H1 (cell line): ENCODE measurements around the gene IQCK. TPM values are rescaled to one million over a fixed set of nuclear protein-coding genes. Genes with fewer than 3 reads are reported as not detected.

Experiments used
- CTCF ChIA-PET: fragments of 300-600 bp; sonication (Branson Sonifier 250); formaldehyde crosslinking; loops from one replicate; lab custom pipeline; 2021; ENCODE audit not compliant: partially characterized antibody; lab: Charles Lee
- POLR2A ChIA-PET: fragments of 300-600 bp; sonication (Branson Sonifier 250); formaldehyde crosslinking; loops from one replicate; lab custom pipeline; 2021; ENCODE audit warnings: inconsistent platforms; ENCODE audit not compliant: partially characterized antibody; lab: Charles Lee
- DNase-seq, 2 experiments: peaks; one replicate each; pipeline versions ENCODE4 v3.0.0 to v3.0.0-alpha.2; 2010 to 2022; ENCODE audit warnings: low spot score in 2 of 2, low read depth in 1 of 2, mixed read lengths in 1 of 2
- FAIRE-seq: peaks from 2 replicates; lab custom pipeline; 2011; peaks lifted over from hg19 to GRCh38; lab: Jason Lieb, UNC
- H2AFZ ChIP-seq: 2 replicates; pipeline ENCODE4 v1.8.1; 2012; ENCODE audit warnings: low read length, inconsistent platforms
- H2AK5ac ChIP-seq: 2 replicates; pipeline ENCODE4 v1.6.1; 2013; ENCODE audit warnings: low read depth, low read length
- H2BK120ac ChIP-seq: replicated peaks from 2 replicates; pipeline ENCODE3; 2013; ENCODE audit warnings: low read depth, low read length, inconsistent platforms
- H2BK12ac ChIP-seq: 2 replicates; pipeline ENCODE4 v1.6.1; 2013; ENCODE audit warnings: low read depth, low read length
- H2BK15ac ChIP-seq: 2 replicates; pipeline ENCODE4 v1.6.1; 2013; ENCODE audit warnings: low read length
- H2BK20ac ChIP-seq: 2 replicates; pipeline ENCODE4 v1.6.1; 2013; ENCODE audit warnings: low read length
- H2BK5ac ChIP-seq: 2 replicates; pipeline ENCODE4 v1.6.1; 2013; ENCODE audit warnings: low read depth, low read length
- H3K14ac ChIP-seq: 2 replicates; pipeline ENCODE4 v1.6.1; 2013; ENCODE audit warnings: inconsistent platforms; ENCODE audit not compliant: insufficient read length
- H3K18ac ChIP-seq: 2 replicates; pipeline ENCODE4 v1.6.1; 2013; ENCODE audit warnings: low read length; ENCODE audit errors: extremely low read depth
- H3K23ac ChIP-seq: 2 replicates; pipeline ENCODE4 v1.6.1; 2013; ENCODE audit warnings: inconsistent platforms; ENCODE audit not compliant: insufficient read length
- H3K23me2 ChIP-seq: 2 replicates; pipeline ENCODE4 v1.6.1; 2013; ENCODE audit warnings: low read depth, low read length
- H3K27ac ChIP-seq: 2 replicates; pipeline ENCODE4 v1.6.1; 2011; ENCODE audit warnings: low read depth, low read length, inconsistent platforms
- H3K27me3 ChIP-seq, 4 experiments: replicated peaks in 1 of 4; 1 replicate in 1 of 4; 2 replicates in 3 of 4; pipeline versions ENCODE4 v1.6.1 to v1.8.1; 2011 to 2013; ENCODE audit warnings: low read length in 3 of 4, mild to moderate bottlenecking in 3 of 4, inconsistent platforms in 2 of 4, mixed read lengths in 2 of 4, moderate library complexity in 1 of 4; ENCODE audit not compliant: control insufficient read depth in 3 of 4, insufficient read depth in 3 of 4; ENCODE audit errors: extremely low read depth in 1 of 4
- H3K36me3 ChIP-seq, 4 experiments: 2 replicates each; pipeline versions ENCODE4 v1.6.1 to v1.8.1; 2011 to 2013; ENCODE audit warnings: mild to moderate bottlenecking in 4 of 4, low read length in 3 of 4, moderate library complexity in 2 of 4, control low read depth in 1 of 4, inconsistent platforms in 1 of 4; ENCODE audit not compliant: insufficient read depth in 4 of 4, control insufficient read depth in 2 of 4
- H3K4ac ChIP-seq: replicated peaks from 2 replicates; pipeline ENCODE3; 2013; ENCODE audit warnings: low read length, low read depth, mixed read lengths, inconsistent platforms; ENCODE audit not compliant: insufficient read length
- H3K4me1 ChIP-seq, 4 experiments: replicated peaks in 1 of 4; 1 replicate in 1 of 4; 2 replicates in 3 of 4; pipeline versions ENCODE4 v1.6.1 to v1.8.1; 2011 to 2013; ENCODE audit warnings: low read length in 3 of 4, inconsistent platforms in 2 of 4, mixed read lengths in 1 of 4; ENCODE audit not compliant: insufficient read depth in 4 of 4, control insufficient read depth in 3 of 4
- H3K4me2 ChIP-seq, 2 experiments: 2 replicates each; pipeline versions ENCODE4 v1.6.1 to v1.8.1; 2011 to 2013; ENCODE audit warnings: low read depth in 2 of 2, low read length in 2 of 2, control low read depth in 1 of 2, inconsistent platforms in 1 of 2, mild to moderate bottlenecking in 1 of 2; ENCODE audit not compliant: insufficient read depth in 1 of 2
- H3K4me3 ChIP-seq, 4 experiments: fragments of 200-600, 300-600 bp in 1 of 4; sonication (generic), shearing (Covaris generic), sonication (Bioruptor Twin) in 1 of 4; 2 replicates each; pipeline versions ENCODE4 v1.5.1 to v1.8.1; 2011 to 2016; ENCODE audit warnings: low read length in 4 of 4, low read depth in 3 of 4, control low read depth in 2 of 4, inconsistent platforms in 2 of 4, mild to moderate bottlenecking in 2 of 4, mixed read lengths in 1 of 4, moderate library complexity in 1 of 4; ENCODE audit not compliant: insufficient read depth in 2 of 4; ENCODE audit errors: extremely low read depth in 1 of 4
- H3K56ac ChIP-seq: replicated peaks from 2 replicates; pipeline ENCODE3; 2013; ENCODE audit warnings: low read depth, mild to moderate bottlenecking, mixed read lengths, low read length, inconsistent platforms; ENCODE audit not compliant: insufficient read length
- H3K79me1 ChIP-seq: 2 replicates; pipeline ENCODE4 v1.6.1; 2013; ENCODE audit warnings: low read depth, low read length, control low read depth
- H3K79me2 ChIP-seq, 2 experiments: 2 replicates each; pipeline versions ENCODE4 v1.6.1 to v1.8.1; 2012 to 2013; ENCODE audit warnings: low read length in 2 of 2, mild to moderate bottlenecking in 2 of 2, inconsistent platforms in 1 of 2; ENCODE audit not compliant: insufficient read depth in 2 of 2, control insufficient read depth in 1 of 2
- H3K9ac ChIP-seq, 4 experiments: replicated peaks in 1 of 4; 1 replicate in 1 of 4; 2 replicates in 3 of 4; pipeline versions ENCODE4 v1.6.1 to v1.8.1; 2011 to 2013; ENCODE audit warnings: low read depth in 3 of 4, low read length in 3 of 4, control low read depth in 2 of 4, mild to moderate bottlenecking in 2 of 4, moderate library complexity in 2 of 4, inconsistent platforms in 1 of 4; ENCODE audit errors: extremely low read depth in 1 of 4
- H3K9me3 ChIP-seq, 2 experiments: 2 replicates each; pipeline versions ENCODE4 v1.6.1 to v1.8.1; 2012 to 2013; ENCODE audit warnings: mild to moderate bottlenecking in 2 of 2, moderate library complexity in 2 of 2, control low read depth in 1 of 2, inconsistent platforms in 1 of 2, low read depth in 1 of 2, low read length in 1 of 2, mixed read lengths in 1 of 2; ENCODE audit not compliant: insufficient read depth in 2 of 2
- H4K20me1 ChIP-seq, 2 experiments: replicated peaks in 1 of 2; 2 replicates each; pipeline versions ENCODE3 to v1.8.1; 2011 to 2013; ENCODE audit warnings: inconsistent platforms in 2 of 2, low read length in 2 of 2, mild to moderate bottlenecking in 1 of 2; ENCODE audit not compliant: insufficient read depth in 2 of 2, control insufficient read depth in 1 of 2
- H4K5ac ChIP-seq: 2 replicates; pipeline ENCODE4 v1.6.1; 2013; ENCODE audit warnings: low read length, low read depth, mixed read lengths, inconsistent platforms; ENCODE audit not compliant: insufficient read length
- H4K8ac ChIP-seq: 2 replicates; pipeline ENCODE4 v1.8.0; 2013; ENCODE audit warnings: mild to moderate bottlenecking, moderate library complexity, low read length, inconsistent platforms; ENCODE audit not compliant: insufficient read depth; ENCODE audit errors: extremely low read depth
- H4K91ac ChIP-seq: replicated peaks from 2 replicates; pipeline ENCODE3; 2013; ENCODE audit warnings: low read length, mixed read lengths, inconsistent platforms; ENCODE audit not compliant: insufficient read length
- BRCA1 ChIP-seq: IDR thresholded peaks from 2 replicates; pipeline ENCODE4 v1.6.1; 2012; ENCODE audit warnings: low read depth, low read length, improper control_type of control experiment
- FOSL1 ChIP-seq: IDR thresholded peaks from 2 replicates; pipeline ENCODE4 v1.6.1; 2011; ENCODE audit warnings: mild to moderate bottlenecking, low read depth, low read length, moderate library complexity; ENCODE audit not compliant: insufficient read depth
- GABPA ChIP-seq: IDR thresholded peaks from 2 replicates; pipeline ENCODE4 v1.6.1; 2011; ENCODE audit warnings: mild to moderate bottlenecking, low read length, moderate library complexity, borderline replicate concordance; ENCODE audit not compliant: insufficient read depth
- NRF1 ChIP-seq: IDR thresholded peaks from 2 replicates; pipeline ENCODE4 v1.6.1; 2011; ENCODE audit warnings: mild to moderate bottlenecking, low read depth, low read length, improper control_type of control experiment
- SIRT6 ChIP-seq: IDR thresholded peaks from one replicate; pipeline ENCODE4 v1.7.1; 2012; ENCODE audit warnings: low read length, inconsistent platforms
- SP4 ChIP-seq: IDR thresholded peaks from 2 replicates; pipeline ENCODE4 v1.6.1; 2012; ENCODE audit warnings: low read length, inconsistent platforms
- TBP ChIP-seq: IDR thresholded peaks from 2 replicates; pipeline ENCODE4 v1.6.1; 2011; ENCODE audit warnings: low read depth, low read length, improper control_type of control experiment
- WGBS, 2 experiments: shearing (Covaris generic) in 1 of 2; methylation state at CpG; one replicate each; pipeline versions ENCODE4 v1.1.6 to v1.1.7; 2013 to 2015; ENCODE audit warnings: low lambda C conversion rate in 2 of 2, mixed read lengths in 2 of 2, inconsistent platforms in 1 of 2, low coverage in 1 of 2, missing lambda C conversion rate in 1 of 2; ENCODE audit not compliant: insufficient replicate concordance in 2 of 2, insufficient coverage in 1 of 2, insufficient read length in 1 of 2; ENCODE audit errors: extremely low coverage in 1 of 2, missing lambda C conversion rate in 1 of 2; 5-methylcytosine and 5-hydroxymethylcytosine counted together
- polyA plus RNA-seq, 7 experiments: library from polyadenylated mRNA; depleted of rRNA in 3 of 7; stranded (reverse) in 5 of 7; unstranded in 2 of 7; fragments of >200 nt in 5 of 7; fragments of 200-250 nt in 2 of 7; gene quantifications; 1 replicate in 5 of 7; 2 replicates in 1 of 7; 4 replicates in 1 of 7; pipeline versions ENCODE4 v1.2.1 to v1.2.3, GENCODE V29; 2011 to 2013; ENCODE audit warnings: missing spikeins in 2 of 7, mixed read lengths in 2 of 7
- total RNA-seq: library from RNA; stranded (reverse); fragmentation: NEBNext Ultra II Directional; extraction: Animal tissue kit (Norgen Biotek cat#: 25700); gene quantifications from 2 replicates; pipeline ENCODE4 v1.2.1, GENCODE V29; 2021

The IQCK gene
- total and polyA plus RNA-seq, 2 of the 8 experiments (the other 6 are each of a cell fraction or from before 2014, with no cell fraction given), result 6.2 to 9.3 TPM

GRCh38 chr16:19767497-19767896, 49.4 kb downstream of the IQCK start:
- Histone ChIP-seq H3K23me2 (0 out of 2 replicates have a peak, but pooled peaks cover 3% of the 10 kb centered on the region), H2AK5ac (0 out of 2 replicates have a peak overlapping the region, but pooled peaks have one; percentile 15), H2BK20ac (peak overlapping the region; percentile 48; the same call in 1 of the 2 replicates), H3K56ac (no peak overlapping the region), H2BK120ac (no peak overlapping the region), H3K18ac (0 out of 2 replicates have a peak overlapping the region, but pooled peaks have one; percentile 51), H4K5ac (no peak overlapping the region), H4K91ac (no peak overlapping the region), H3K27me3 (no peaks in the 10 kb centered on the region), H3K79me1 (no peaks in the 10 kb centered on the region), H3K9me3 (peaks cover 5 to 7% of the 10 kb centered on the region in 2 experiments; a peak in 3 of 4 replicates), H3K4me2 (no peak overlapping the region), H3K4me3 (no peak overlapping the region), H2BK5ac (no peak overlapping the region; the same call in 1 of the 2 replicates), H3K79me2 (no peaks in the 10 kb centered on the region), H4K8ac (no peak overlapping the region), H2BK12ac (0 out of 2 replicates have a peak overlapping the region, but pooled peaks have one; percentile 68), H3K36me3 (no peaks in the 10 kb centered on the region), H3K9ac (no peak overlapping the region), H4K20me1 (no peaks in the 10 kb centered on the region), H2BK15ac (no peak overlapping the region), H3K4me1 (peaks cover 0 to 4% (median 3%) of the 10 kb centered on the region in 4 experiments; a peak in 3 of 7 replicates), H3K14ac (no peak overlapping the region), H3K27ac (no peak overlapping the region), H3K23ac (no peak overlapping the region), H3K4ac (peak overlapping the region; percentile 21), H2AFZ (no peak overlapping the region)
- no peak for FAIRE-seq
- ChIA-PET CTCF (interaction anchor here (0.9 to 2.0 kb wide), 7 partner anchors 8 to 533 kb away, joined by 3 to 5 read pairs (median 3); no protein-coding TSS in a partner anchor), POLR2A (interaction anchor here (1.1 kb wide), 1 partner anchor 87 kb away, joined by 3 read pairs; no protein-coding TSS in a partner anchor)
- WGBS, 2 experiments, result 88% methylated on average over 13 of the region's 13 CpGs; no CpG with 5 or more reads in 1 of the 2 experiments
- TF ChIP-seq SP4 (no peak), TBP (no peak), GABPA (no peak), BRCA1 (no peak), FOSL1 (no peak), NRF1 (no peak), SIRT6 (no peak)
- DNase-seq, result no peak
